Astrocyte (in vitro differentiated cells and primary cell): Measurements from ENCODE around the gene DVL3.

ENCODE experiments used
- EZH2 ChIP-seq: IDR thresholded peaks from 2 replicates; pipeline ENCODE4 v1.6.1; 2012; ENCODE audit warnings: mild to moderate bottlenecking, low read length, inconsistent platforms; ENCODE audit not compliant: insufficient read depth
- TF ChIP-seq, protein P1 (sequence below): IDR thresholded peaks from 2 replicates; pipeline ENCODE4 v1.5.1; 2011; ENCODE audit warnings: low read depth, mild to moderate bottlenecking, inconsistent platforms, low read length, moderate library complexity; ENCODE audit not compliant: insufficient read depth

DNA sequence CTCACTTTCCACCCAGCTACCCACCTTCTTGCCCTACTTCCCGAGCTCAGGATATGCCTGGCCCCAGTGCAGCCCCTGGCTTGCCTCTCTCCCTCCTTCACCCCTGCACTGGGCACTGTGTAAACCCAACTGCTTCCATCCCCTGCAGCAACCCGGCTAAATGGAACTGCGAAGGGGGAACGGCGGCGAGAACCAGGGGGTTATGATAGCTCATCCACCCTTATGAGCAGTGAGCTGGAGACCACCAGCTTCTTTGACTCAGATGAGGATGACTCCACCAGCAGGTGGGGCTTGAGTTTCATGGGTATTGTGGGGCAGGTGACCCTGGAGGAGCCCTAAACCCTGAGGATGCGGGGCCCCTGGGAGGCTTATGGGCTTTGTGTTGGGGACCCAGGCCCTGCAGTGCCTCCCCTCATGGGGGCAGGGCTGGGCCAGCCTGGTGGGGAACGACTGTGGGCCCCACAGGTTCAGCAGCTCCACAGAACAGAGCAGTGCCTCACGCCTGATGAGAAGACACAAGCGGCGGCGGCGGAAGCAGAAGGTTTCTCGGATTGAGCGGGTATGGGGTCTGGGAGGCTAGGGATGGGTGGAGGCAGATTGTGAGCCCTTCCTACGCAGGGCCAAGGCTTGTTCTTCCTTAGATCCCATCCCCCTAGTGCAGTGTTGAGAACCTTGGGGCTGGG is 9.6 kb downstream of the DVL3 start:
- TF ChIP-seq, protein P1, sequence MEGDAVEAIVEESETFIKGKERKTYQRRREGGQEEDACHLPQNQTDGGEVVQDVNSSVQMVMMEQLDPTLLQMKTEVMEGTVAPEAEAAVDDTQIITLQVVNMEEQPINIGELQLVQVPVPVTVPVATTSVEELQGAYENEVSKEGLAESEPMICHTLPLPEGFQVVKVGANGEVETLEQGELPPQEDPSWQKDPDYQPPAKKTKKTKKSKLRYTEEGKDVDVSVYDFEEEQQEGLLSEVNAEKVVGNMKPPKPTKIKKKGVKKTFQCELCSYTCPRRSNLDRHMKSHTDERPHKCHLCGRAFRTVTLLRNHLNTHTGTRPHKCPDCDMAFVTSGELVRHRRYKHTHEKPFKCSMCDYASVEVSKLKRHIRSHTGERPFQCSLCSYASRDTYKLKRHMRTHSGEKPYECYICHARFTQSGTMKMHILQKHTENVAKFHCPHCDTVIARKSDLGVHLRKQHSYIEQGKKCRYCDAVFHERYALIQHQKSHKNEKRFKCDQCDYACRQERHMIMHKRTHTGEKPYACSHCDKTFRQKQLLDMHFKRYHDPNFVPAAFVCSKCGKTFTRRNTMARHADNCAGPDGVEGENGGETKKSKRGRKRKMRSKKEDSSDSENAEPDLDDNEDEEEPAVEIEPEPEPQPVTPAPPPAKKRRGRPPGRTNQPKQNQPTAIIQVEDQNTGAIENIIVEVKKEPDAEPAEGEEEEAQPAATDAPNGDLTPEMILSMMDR: no peak
- TF ChIP-seq EZH2: no peak
